ENCODE data around the gene NODAL.

The NODAL gene

GRCh38 chr10:70476249-70477035 lies 35.0 kb upstream of the NODAL start:
- DNase-seq: no peak
- no peak for TF ChIP-seq POLR2A (IDR thresholded peaks at IDR 0.05; ENCODE audit: low read length)
- no peak for TF ChIP-seq GATA1 (IDR thresholded peaks at IDR 0.05; ENCODE audit: low read depth, low read length)

- TF ChIP-seq GATA1 (IDR thresholded peaks at IDR 0.05; ENCODE audit: low read depth, low read length) (no peak), POLR2A (IDR thresholded peaks at IDR 0.05; ENCODE audit: low read length) (no peak)
- no peak for DNase-seq
These were observed 34.2 kb upstream of the NODAL start for GRCh38 chr10:70475661-70476060.

GRCh38 chr10:70474780-70475179 lies 33.3 kb upstream of the NODAL start:
- TF ChIP-seq GATA1 (IDR thresholded peaks at IDR 0.05; ENCODE audit: low read depth, low read length): no peak
- no peak for TF ChIP-seq POLR2A (IDR thresholded peaks at IDR 0.05; ENCODE audit: low read length)
- DNase-seq: no peak

GRCh38 chr10:70472799-70473454 lies 31.4 kb upstream of the NODAL start:
- TF ChIP-seq GATA1 (IDR thresholded peaks at IDR 0.05; ENCODE audit: low read depth, low read length) (no peak), POLR2A (IDR thresholded peaks at IDR 0.05; ENCODE audit: low read length) (no peak)
- no peak for DNase-seq

- DNase-seq: no peak
- TF ChIP-seq GATA1 (IDR thresholded peaks at IDR 0.05; ENCODE audit: low read depth, low read length): no peak
- TF ChIP-seq POLR2A (IDR thresholded peaks at IDR 0.05; ENCODE audit: low read length): no peak
These were observed 25.5 kb upstream of the NODAL start for GRCh38 chr10:70466951-70467350.

- no peak for TF ChIP-seq GATA1 (IDR thresholded peaks at IDR 0.05; ENCODE audit: low read depth, low read length)
- TF ChIP-seq POLR2A (IDR thresholded peaks at IDR 0.05; ENCODE audit: low read length): no peak
- no peak for DNase-seq
These were observed 24.4 kb upstream of the NODAL start for GRCh38 chr10:70465832-70466231.

GRCh38 chr10:70465278-70465677 lies 23.8 kb upstream of the NODAL start:
- TF ChIP-seq GATA1 (IDR thresholded peaks at IDR 0.05; ENCODE audit: low read depth, low read length): no peak
- TF ChIP-seq POLR2A (IDR thresholded peaks at IDR 0.05; ENCODE audit: low read length): no peak
- DNase-seq: no peak

- no peak for DNase-seq
- no peak for TF ChIP-seq GATA1 (IDR thresholded peaks at IDR 0.05; ENCODE audit: low read depth, low read length)
- no peak for TF ChIP-seq POLR2A (IDR thresholded peaks at IDR 0.05; ENCODE audit: low read length)
These were observed 21.0 kb upstream of the NODAL start for GRCh38 chr10:70462349-70462984.

- DNase-seq: peak; percentile 13 to 48
- TF ChIP-seq GATA1 (IDR thresholded peaks at IDR 0.05; ENCODE audit: low read depth, low read length) (no peak), POLR2A (IDR thresholded peaks at IDR 0.05; ENCODE audit: low read length) (no peak)
These were observed 20.2 kb upstream of the NODAL start for GRCh38 chr10:70461397-70462348.

- TF ChIP-seq POLR2A (IDR thresholded peaks at IDR 0.05; ENCODE audit: low read length) (no peak), GATA1 (IDR thresholded peaks at IDR 0.05; ENCODE audit: low read depth, low read length) (no peak)
These were observed 18.5 kb upstream of the NODAL start for GRCh38 chr10:70459774-70460490.

GRCh38 chr10:70459061-70459773 lies 17.7 kb upstream of the NODAL start:
- no peak for DNase-seq
- TF ChIP-seq POLR2A (IDR thresholded peaks at IDR 0.05; ENCODE audit: low read length) (no peak), GATA1 (IDR thresholded peaks at IDR 0.05; ENCODE audit: low read depth, low read length) (no peak)

More at GRCh38 chr10:70459774-70460490, 18.5 kb upstream of the NODAL start:
- no peak for DNase-seq

- TF ChIP-seq POLR2A (IDR thresholded peaks at IDR 0.05; ENCODE audit: low read length) (no peak), GATA1 (IDR thresholded peaks at IDR 0.05; ENCODE audit: low read depth, low read length) (no peak)
- DNase-seq: no peak
These were observed 17.0 kb upstream of the NODAL start for GRCh38 chr10:70458329-70459060.

All from erythroblast (primary cell).